HepG2 (cell line): Measurements from ENCODE around the gene EIF5A. TPM values are rescaled to one million over a fixed set of nuclear protein-coding genes. Genes with fewer than 3 reads are reported as not detected.

Source experiments
- CHD2 ChIP-seq: IDR thresholded peaks from 2 replicates; pipeline ENCODE4 v1.6.1; 2011; ENCODE audit warnings: low read depth, low read length, improper control_type of control experiment
- FOXA1 ChIP-seq, 2 experiments: fragments of 450-650 bp in 1 of 2; sonication (generic) in 1 of 2; formaldehyde crosslinking in 1 of 2; IDR thresholded peaks; 2 replicates each; pipeline versions ENCODE4 v1.4.0 to v1.6.1; 2016 to 2020; ENCODE audit warnings: missing genetic modification reagents in 1 of 2
- FOXA3 ChIP-seq: IDR thresholded peaks from 2 replicates; pipeline ENCODE4 v1.6.1; 2016; ENCODE audit warnings: missing genetic modification reagents, missing compliant biosample characterization
- FOXK2 ChIP-seq: fragments of 450-650 bp; IDR thresholded peaks from 2 replicates; pipeline ENCODE4 v1.6.1; 2016
- HDAC2 ChIP-seq: sonication (generic); formaldehyde crosslinking; IDR thresholded peaks from 2 replicates; pipeline ENCODE4 v1.4.0; 2020; ENCODE audit warnings: missing genetic modification reagents
- HMGA1 ChIP-seq: sonication (generic); formaldehyde crosslinking; conservative IDR thresholded peaks from 2 replicates; pipeline ENCODE4 v1.4.0; 2020; ENCODE audit warnings: missing genetic modification reagents
- MAFF ChIP-seq: IDR thresholded peaks from 2 replicates; pipeline ENCODE4 v1.6.1; 2011; ENCODE audit warnings: low read depth, low read length, improper control_type of control experiment
- SP1 ChIP-seq, 2 experiments: fragments of 450-650 bp in 1 of 2; sonication (generic) in 1 of 2; formaldehyde crosslinking in 1 of 2; IDR thresholded peaks; 2 replicates each; pipeline versions ENCODE4 v1.4.0 to v1.6.1; 2016 to 2020; ENCODE audit warnings: missing genetic modification reagents in 1 of 2
- ZFP37 ChIP-seq: sonication (generic); formaldehyde crosslinking; IDR thresholded peaks from 2 replicates; pipeline ENCODE4 v1.4.0; 2020; ENCODE audit warnings: missing genetic modification reagents, borderline replicate concordance
- ZNF331 ChIP-seq: sonication (generic); formaldehyde crosslinking; IDR thresholded peaks from 2 replicates; pipeline ENCODE4 v1.4.0; 2020; ENCODE audit warnings: missing genetic modification reagents
- ZNF446 ChIP-seq: sonication (generic); formaldehyde crosslinking; IDR thresholded peaks from 2 replicates; pipeline ENCODE4 v1.5.0; 2020; ENCODE audit warnings: mild to moderate bottlenecking, missing genetic modification reagents
- ZNF772 ChIP-seq: sonication (generic); formaldehyde crosslinking; IDR thresholded peaks from 2 replicates; pipeline ENCODE4 v1.5.0; 2020; ENCODE audit warnings: mild to moderate bottlenecking, missing genetic modification reagents
- ZNF788 ChIP-seq: sonication (generic); formaldehyde crosslinking; IDR thresholded peaks from 2 replicates; pipeline ENCODE4 v1.5.0; 2020; ENCODE audit warnings: mild to moderate bottlenecking, missing genetic modification reagents, borderline replicate concordance
- polyA plus RNA-seq, 8 experiments: library from polyadenylated mRNA; depleted of rRNA in 3 of 8; stranded (reverse) in 7 of 8; unstranded in 1 of 8; fragments of >200 nt; fragmentation: Illumina TruSeq in 4 of 8; extraction: Trizol in 4 of 8; gene quantifications; 2 replicates each; pipeline versions ENCODE4 v1.2.1 to v1.2.3, GENCODE V29; 2011 to 2016; ENCODE audit warnings: low read depth in 4 of 8, missing spikeins in 1 of 8, mixed read lengths in 1 of 8; ENCODE audit not compliant: insufficient read depth in 1 of 8
- total RNA-seq, 5 experiments: library from RNA; depleted of rRNA; stranded (reverse); fragments of >200 nt; fragmentation: Illumina TruSeq; extraction: Trizol; gene quantifications; 2 replicates each; pipeline ENCODE4 v1.2.3, GENCODE V29; 2016; ENCODE audit warnings: low read depth in 1 of 5
- TF ChIP-seq, protein P1 (sequence below): sonication (generic); formaldehyde crosslinking; conservative IDR thresholded peaks from 2 replicates; pipeline ENCODE4 v1.4.0; 2020; ENCODE audit warnings: missing genetic modification reagents
- TF ChIP-seq, protein P2 (sequence below): sonication (generic); formaldehyde crosslinking; IDR thresholded peaks from 2 replicates; pipeline ENCODE4 v1.4.0; 2020; ENCODE audit warnings: low read depth, mild to moderate bottlenecking, missing genetic modification reagents
- TF ChIP-seq, protein P3 (sequence below): sonication (generic); formaldehyde crosslinking; IDR thresholded peaks from 2 replicates; pipeline ENCODE4 v1.4.0; 2020; ENCODE audit warnings: low read depth, missing genetic modification reagents
- TF ChIP-seq, protein P4 (sequence below): sonication (generic); formaldehyde crosslinking; IDR thresholded peaks from 2 replicates; pipeline ENCODE4 v1.8.0; 2022; ENCODE audit warnings: mild to moderate bottlenecking, missing genetic modification reagents, borderline replicate concordance
- TF ChIP-seq, protein P5 (sequence below): sonication (generic); formaldehyde crosslinking; IDR thresholded peaks from 2 replicates; pipeline ENCODE4 v1.4.0; 2020; ENCODE audit warnings: mild to moderate bottlenecking, missing genetic modification reagents
- TF ChIP-seq, protein P6 (sequence below): sonication (generic); formaldehyde crosslinking; IDR thresholded peaks from 2 replicates; pipeline ENCODE4 v1.4.0; 2020; ENCODE audit warnings: missing genetic modification reagents

The EIF5A gene
- total and polyA plus RNA-seq, 2 of the 13 experiments (the other 11 are each of a cell fraction or from before 2014, with no cell fraction given) = 319 to 337 TPM

DNA sequence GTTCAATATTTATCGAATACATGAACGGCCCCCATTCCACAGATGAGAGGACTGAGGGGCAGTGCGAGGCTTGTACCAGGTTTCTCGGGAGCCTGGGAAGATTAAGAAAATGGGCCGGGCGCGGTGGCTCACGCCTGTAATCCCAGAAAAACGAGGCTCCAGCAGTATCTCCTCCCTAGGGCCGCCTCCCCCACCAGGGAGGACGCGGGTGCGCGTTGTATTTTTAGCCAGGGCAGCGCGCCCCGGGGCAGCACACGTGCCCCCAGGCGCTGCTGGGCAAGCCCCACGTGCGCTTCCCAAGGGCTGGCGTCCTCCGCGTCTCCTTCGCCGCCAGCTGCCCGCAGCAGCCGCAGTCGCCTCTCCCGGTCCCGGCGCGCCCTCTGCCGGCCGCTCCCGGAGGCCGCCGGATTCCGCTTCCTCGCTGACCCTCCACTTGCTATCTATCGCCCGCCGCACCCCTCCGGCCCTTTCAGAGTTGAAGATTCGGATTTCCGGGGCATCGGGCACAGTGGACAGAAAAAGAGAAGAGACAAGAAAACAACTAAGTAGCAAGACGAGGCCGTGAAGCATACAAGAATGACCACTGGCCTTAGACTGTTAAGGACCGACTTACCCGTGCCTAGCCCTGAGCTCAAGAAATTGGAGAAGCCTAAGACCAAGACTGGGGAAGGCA, 11.1 kb upstream of the EIF5A start (continued):
- TF ChIP-seq, protein P1, sequence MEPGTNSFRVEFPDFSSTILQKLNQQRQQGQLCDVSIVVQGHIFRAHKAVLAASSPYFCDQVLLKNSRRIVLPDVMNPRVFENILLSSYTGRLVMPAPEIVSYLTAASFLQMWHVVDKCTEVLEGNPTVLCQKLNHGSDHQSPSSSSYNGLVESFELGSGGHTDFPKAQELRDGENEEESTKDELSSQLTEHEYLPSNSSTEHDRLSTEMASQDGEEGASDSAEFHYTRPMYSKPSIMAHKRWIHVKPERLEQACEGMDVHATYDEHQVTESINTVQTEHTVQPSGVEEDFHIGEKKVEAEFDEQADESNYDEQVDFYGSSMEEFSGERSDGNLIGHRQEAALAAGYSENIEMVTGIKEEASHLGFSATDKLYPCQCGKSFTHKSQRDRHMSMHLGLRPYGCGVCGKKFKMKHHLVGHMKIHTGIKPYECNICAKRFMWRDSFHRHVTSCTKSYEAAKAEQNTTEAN (CRISPR knock-in tag) = no peak
- TF ChIP-seq ZNF446 = no peak
- TF ChIP-seq, protein P2, sequence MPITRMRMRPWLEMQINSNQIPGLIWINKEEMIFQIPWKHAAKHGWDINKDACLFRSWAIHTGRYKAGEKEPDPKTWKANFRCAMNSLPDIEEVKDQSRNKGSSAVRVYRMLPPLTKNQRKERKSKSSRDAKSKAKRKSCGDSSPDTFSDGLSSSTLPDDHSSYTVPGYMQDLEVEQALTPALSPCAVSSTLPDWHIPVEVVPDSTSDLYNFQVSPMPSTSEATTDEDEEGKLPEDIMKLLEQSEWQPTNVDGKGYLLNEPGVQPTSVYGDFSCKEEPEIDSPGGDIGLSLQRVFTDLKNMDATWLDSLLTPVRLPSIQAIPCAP (CRISPR knock-in tag) = no peak
- TF ChIP-seq HMGA1 (CRISPR knock-in tag) = no peak
- TF ChIP-seq CHD2 = no peak
- TF ChIP-seq, protein P3, sequence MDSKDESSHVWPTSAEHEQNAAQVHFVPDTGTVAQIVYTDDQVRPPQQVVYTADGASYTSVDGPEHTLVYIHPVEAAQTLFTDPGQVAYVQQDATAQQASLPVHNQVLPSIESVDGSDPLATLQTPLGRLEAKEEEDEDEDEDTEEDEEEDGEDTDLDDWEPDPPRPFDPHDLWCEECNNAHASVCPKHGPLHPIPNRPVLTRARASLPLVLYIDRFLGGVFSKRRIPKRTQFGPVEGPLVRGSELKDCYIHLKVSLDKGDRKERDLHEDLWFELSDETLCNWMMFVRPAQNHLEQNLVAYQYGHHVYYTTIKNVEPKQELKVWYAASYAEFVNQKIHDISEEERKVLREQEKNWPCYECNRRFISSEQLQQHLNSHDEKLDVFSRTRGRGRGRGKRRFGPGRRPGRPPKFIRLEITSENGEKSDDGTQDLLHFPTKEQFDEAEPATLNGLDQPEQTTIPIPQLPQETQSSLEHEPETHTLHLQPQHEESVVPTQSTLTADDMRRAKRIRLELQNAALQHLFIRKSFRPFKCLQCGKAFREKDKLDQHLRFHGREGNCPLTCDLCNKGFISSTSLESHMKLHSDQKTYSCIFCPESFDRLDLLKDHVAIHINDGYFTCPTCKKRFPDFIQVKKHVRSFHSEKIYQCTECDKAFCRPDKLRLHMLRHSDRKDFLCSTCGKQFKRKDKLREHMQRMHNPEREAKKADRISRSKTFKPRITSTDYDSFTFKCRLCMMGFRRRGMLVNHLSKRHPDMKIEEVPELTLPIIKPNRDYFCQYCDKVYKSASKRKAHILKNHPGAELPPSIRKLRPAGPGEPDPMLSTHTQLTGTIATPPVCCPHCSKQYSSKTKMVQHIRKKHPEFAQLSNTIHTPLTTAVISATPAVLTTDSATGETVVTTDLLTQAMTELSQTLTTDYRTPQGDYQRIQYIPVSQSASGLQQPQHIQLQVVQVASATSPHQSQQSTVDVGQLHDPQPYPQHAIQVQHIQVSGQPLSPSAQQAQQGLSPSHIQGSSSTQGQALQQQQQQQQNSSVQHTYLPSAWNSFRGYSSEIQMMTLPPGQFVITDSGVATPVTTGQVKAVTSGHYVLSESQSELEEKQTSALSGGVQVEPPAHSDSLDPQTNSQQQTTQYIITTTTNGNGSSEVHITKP (CRISPR knock-in tag) = peak; percentile 85
- no peak for TF ChIP-seq ZNF331 (CRISPR knock-in tag)
- TF ChIP-seq FOXA3 (CRISPR knock-in tag) = no peak
- no peak for TF ChIP-seq ZNF788 (CRISPR knock-in tag)
- no peak for TF ChIP-seq FOXK2
- TF ChIP-seq, protein P4, sequence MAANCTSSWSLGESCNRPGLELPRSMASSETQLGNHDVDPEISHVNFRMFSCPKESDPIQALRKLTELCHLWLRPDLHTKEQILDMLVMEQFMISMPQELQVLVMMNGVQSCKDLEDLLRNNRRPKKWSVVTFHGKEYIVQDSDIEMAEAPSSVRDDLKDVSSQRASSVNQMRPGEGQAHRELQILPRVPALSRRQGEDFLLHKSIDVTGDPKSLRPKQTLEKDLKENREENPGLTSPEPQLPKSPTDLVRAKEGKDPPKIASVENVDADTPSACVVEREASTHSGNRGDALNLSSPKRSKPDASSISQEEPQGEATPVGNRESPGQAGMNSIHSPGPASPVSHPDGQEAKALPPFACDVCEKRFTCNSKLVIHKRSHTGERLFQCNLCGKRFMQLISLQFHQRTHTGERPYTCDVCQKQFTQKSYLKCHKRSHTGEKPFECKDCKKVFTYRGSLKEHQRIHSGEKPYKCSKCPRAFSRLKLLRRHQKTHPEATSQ (CRISPR knock-in tag) = no peak
- no peak for TF ChIP-seq MAFF
- no peak for TF ChIP-seq ZFP37 (CRISPR knock-in tag)
- TF ChIP-seq, protein P5, sequence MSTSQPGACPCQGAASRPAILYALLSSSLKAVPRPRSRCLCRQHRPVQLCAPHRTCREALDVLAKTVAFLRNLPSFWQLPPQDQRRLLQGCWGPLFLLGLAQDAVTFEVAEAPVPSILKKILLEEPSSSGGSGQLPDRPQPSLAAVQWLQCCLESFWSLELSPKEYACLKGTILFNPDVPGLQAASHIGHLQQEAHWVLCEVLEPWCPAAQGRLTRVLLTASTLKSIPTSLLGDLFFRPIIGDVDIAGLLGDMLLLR (CRISPR knock-in tag) = peak; percentile 77
- peak; percentile 44; the same call in 1 of the 2 replicates for TF ChIP-seq HDAC2
- TF ChIP-seq, protein P6, sequence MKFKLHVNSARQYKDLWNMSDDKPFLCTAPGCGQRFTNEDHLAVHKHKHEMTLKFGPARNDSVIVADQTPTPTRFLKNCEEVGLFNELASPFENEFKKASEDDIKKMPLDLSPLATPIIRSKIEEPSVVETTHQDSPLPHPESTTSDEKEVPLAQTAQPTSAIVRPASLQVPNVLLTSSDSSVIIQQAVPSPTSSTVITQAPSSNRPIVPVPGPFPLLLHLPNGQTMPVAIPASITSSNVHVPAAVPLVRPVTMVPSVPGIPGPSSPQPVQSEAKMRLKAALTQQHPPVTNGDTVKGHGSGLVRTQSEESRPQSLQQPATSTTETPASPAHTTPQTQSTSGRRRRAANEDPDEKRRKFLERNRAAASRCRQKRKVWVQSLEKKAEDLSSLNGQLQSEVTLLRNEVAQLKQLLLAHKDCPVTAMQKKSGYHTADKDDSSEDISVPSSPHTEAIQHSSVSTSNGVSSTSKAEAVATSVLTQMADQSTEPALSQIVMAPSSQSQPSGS (CRISPR knock-in tag) = no peak
- peak; percentile 63; the same call in 1 of the 2 replicates for TF ChIP-seq ZNF772 (CRISPR knock-in tag)
- no peak for TF ChIP-seq SP1 (IDR thresholded peaks at IDR 0.05)
- peak; percentile 26; the same call in 1 of the 2 replicates for TF ChIP-seq SP1 (CRISPR knock-in tag; IDR thresholded peaks at IDR 0.05)
- no peak for TF ChIP-seq FOXA1 (IDR thresholded peaks at IDR 0.05)
- no peak for TF ChIP-seq FOXA1 (CRISPR knock-in tag; IDR thresholded peaks at IDR 0.05)
